ENCODE measurements around the gene NT5C3B.
"Not testable (repeated sequence)": the region's sequence is repeated elsewhere in the genome, so short reads cannot be mapped to it uniquely, and the experiment has no call there.

Gene NT5C3B

GRCh38 chr17:41837761-41838538 lies 1.9 kb upstream of the NT5C3B start, which contains the start of gene KLHL10:
Gene KLHL10, plus strand, starts transcription at chr17:41837825. Its CDS starts 108 bp downstream, at chr17:41837933.
- DNase-seq = no peak

GRCh38 chr17:41836550-41837196 lies 641 bp upstream of the NT5C3B start:
- no peak for DNase-seq

GRCh38 chr17:41835214-41835799 lies 725 bp downstream of the NT5C3B start:
- no peak for DNase-seq

GRCh38 chr17:41829961-41830360 lies 6.1 kb downstream of the NT5C3B start:
- DNase-seq = not testable (repeated sequence)

- no peak for DNase-seq
These were observed 10.7 kb downstream of the NT5C3B start for GRCh38 chr17:41825175-41825845.

- no peak for DNase-seq
These were observed 11.9 kb downstream of the NT5C3B start for GRCh38 chr17:41824086-41824485.

- no peak for DNase-seq
These were observed 12.5 kb downstream of the NT5C3B start for GRCh38 chr17:41823580-41823979.

- DNase-seq = no peak
These were observed 12.9 kb downstream of the NT5C3B start for GRCh38 chr17:41823141-41823524.

- no peak for DNase-seq
These were observed 13.6 kb downstream of the NT5C3B start for GRCh38 chr17:41822216-41823140.

GRCh38 chr17:41821776-41822175 lies 14.3 kb downstream of the NT5C3B start:
- DNase-seq = no peak

- DNase-seq = no peak
These were observed 18.0 kb downstream of the NT5C3B start for GRCh38 chr17:41818024-41818423.

GRCh38 chr17:41816637-41817320 lies 19.3 kb downstream of the NT5C3B start:
- no peak for DNase-seq

- DNase-seq = no peak
These were observed 21.8 kb downstream of the NT5C3B start for GRCh38 chr17:41814195-41814594.

GRCh38 chr17:41813699-41814124 lies 22.3 kb downstream of the NT5C3B start:
- DNase-seq = no peak

GRCh38 chr17:41813152-41813680 lies 22.8 kb downstream of the NT5C3B start:
- DNase-seq = no peak

- DNase-seq = peak; percentile 30
These were observed 23.5 kb downstream of the NT5C3B start, which contains the start of gene FKBP10 for GRCh38 chr17:41812381-41813151. Gene FKBP10, plus strand, starts transcription at chr17:41813004. Its CDS starts 31 bp downstream, at chr17:41813035.

GRCh38 chr17:41811549-41812380 lies 24.3 kb downstream of the NT5C3B start, which contains the start of gene P3H4:
Gene P3H4, minus strand, starts transcription at chr17:41811949. Its CDS starts 34 bp downstream, at chr17:41811915.
- DNase-seq = peak; percentile 30

- DNase-seq = no peak
These were observed 25.1 kb downstream of the NT5C3B start for GRCh38 chr17:41810659-41811548.
